GM21367 (cell line): ENCODE results near the gene ZFHX3.

ENCODE experiments used
- ATAC-seq: cut with Tn5 transposase; IDR thresholded peaks from one replicate; pipeline ENCODE4 v1.9.1; 2021; ENCODE audit not compliant: unreplicated experiment

Gene ZFHX3

DNA sequence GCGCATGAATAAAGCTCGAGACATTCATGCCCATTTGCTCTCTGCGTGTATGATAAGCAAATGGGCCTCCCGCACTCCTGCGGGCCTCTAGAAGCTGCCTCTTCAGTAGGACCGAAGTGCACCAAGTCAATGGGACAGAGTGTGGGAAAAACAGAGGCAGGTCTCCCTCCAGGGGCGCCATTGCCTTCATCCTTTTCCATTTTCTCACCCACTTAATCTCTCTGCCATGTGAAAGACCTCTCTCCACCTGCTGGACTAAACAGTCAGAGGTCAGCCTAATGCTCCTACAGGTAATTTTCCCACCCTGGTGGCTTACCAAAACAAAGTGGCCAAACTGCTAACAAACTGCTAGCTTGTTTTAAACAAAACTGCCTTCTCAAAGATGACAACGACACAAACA is 210.9 kb downstream of the ZFHX3 start:
- ATAC-seq, result no peak

DNA sequence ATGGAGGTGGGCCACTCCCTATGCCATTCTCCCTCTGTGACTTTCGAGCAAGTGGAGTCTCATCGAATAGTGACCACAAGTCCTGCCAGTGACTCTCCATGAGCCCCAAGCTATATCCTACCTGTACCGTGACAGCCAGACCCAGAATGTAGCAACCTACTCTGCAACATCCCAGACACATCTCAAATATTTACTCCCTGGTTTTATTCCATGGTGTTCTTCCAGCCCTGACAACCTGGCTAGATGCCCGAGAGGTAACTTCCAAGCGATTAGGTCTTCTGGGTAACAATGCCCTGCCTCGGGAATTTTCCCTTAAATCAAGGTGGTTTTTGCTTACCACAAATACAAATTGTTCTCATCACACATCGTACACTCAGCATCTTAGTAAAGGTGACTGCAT is 211.7 kb downstream of the ZFHX3 start:
- ATAC-seq, result no peak

DNA sequence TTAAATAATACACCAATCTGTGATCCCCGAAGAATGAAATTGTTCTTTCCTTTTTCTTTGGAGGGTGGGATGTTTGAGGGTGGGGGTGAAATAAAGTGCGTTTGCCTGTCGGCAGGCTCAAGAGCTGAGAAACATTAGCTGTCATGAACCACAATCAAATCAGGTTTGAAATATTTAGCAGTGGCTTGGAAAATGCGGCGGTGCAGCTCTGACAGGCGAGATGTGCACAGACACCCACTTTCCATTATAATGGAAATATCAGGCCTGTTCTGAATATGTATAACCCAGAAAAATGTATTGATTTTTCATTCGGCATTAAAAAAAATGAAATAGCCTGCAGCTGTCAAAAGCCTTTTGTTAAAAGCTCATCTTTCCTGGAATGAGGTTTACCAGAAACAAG is 212.8 kb downstream of the ZFHX3 start:
- no peak for ATAC-seq

DNA sequence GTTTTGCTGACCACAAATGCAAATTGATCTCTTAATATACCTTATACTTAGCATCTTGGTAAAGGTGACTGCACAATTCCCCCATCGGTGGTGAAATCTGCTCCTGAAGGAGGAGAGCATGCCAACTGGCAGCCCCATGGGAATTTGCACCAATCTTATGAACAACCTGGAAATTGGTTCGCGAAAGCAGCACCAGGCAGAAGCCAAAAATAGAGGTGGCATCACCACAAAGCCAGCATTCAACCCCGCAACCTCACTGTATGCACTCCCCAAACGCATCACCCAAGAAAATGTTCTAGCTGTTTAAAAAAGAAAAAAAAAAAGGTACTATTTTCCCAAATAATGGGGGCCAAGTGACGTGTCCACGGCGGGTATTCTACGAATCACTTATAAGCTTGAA is 213.4 kb downstream of the ZFHX3 start:
- no peak for ATAC-seq

DNA sequence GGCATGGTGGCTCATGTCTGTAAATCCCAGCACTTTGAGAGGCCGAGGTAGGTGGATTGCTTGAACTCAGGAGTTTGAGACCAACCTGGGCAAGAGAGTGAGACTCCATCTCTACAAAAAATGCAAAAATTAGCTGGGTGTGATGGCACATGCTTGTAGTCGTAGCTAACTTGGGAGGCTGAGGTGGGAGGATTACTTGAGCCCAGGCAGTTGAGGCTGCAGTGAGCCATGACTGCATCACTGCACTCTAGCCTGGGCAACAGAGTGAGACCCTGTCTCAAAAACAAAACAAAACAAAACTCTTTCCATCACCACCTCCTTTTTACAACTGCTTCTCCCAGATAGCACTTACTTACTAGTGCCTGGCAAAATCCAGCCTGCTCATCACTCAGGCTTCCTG is 214.0 kb downstream of the ZFHX3 start:
- no peak for ATAC-seq

DNA sequence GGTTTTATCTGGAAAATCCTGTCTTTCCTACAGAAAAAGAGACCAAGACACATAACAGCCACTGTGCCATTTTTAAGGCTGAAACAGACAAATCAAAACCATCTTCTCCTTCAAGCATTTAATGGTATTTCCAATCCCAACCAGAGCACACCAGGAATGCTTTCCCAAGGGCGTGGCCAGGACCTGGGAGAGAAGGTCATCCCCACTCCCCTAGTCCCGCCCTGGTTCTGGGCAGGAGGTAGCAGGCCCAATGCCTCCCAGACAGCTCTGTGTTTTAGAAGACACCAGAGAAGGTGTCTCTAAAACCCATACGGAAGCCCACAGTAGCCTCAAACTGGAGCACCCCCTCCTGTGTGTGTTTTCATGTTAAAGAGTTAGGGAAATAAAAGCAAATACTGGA is 214.4 kb downstream of the ZFHX3 start:
- ATAC-seq, result no peak

DNA sequence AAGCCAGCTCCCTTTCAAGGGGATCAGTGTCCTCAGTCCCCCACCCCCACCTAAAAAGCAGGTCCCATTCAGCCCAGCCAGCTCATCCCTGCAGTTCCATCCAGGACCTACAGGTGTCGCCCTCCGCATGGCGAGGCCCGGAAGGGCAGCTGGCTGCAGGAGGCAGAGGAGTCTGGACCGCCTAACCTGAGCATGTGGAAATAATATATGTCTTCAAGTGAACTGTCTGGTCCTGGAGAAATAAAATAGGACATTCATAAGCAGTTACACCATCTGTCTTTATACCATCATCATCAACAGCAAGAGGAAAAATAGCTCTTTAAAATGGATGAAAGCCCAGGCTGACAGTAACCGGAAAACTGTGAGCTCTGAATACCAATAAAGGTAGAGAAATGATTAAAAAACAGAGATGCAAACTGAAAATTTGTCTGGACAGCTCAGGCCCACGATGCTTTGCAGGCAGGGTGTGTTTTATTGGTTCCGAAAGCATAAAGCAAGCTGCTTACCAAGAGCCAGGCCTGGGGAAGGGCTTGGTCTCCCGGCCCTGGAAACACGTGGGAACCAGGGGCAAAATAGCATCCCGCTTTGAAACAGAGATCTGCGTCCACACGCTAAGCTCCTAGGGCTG is 215.2 kb downstream of the ZFHX3 start:
- no peak for ATAC-seq

DNA sequence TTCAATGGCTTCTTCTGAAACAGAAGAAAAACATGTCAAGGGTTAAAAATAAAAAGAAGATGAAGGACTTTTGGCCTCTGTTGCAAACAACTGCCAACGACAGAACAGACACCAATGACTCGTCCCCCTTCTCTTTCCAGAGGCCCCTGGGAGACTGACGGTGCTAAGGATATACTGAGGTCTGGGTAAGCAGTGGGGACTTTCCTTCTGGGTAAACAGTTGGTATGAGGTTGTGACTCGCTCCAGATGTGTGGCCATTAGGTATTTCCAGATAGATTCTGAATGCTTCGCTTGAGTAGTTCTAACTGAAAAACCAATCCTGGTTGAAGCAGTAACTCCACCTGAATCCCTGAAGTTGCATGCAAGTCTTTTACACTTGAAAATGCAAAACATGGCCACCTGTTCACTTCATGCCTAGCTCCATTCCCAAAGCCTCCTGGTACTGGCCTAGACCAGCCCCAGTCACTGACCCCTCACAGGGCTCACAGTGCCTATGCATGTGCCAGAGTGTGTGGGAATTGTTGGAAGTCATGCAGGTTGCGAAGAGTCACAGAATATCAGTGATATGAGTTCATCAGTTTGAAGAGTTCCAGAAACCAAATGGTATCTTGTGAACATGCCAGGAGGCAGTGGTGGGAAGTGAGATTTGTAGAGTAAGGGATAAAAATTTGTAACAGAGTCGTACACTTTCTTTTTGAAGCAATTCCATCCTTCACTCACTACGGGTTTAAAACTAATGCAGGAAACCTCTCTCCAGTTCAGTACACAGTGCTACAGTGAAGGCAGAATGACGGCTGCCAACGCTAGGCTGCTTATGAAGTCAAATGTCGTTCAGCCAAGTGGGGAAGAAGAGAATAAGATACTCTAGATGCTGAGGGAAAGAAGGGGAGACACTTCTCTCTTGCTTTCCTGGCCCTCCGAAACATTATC is 217.8 kb downstream of the ZFHX3 start:
- ATAC-seq, result no peak

DNA sequence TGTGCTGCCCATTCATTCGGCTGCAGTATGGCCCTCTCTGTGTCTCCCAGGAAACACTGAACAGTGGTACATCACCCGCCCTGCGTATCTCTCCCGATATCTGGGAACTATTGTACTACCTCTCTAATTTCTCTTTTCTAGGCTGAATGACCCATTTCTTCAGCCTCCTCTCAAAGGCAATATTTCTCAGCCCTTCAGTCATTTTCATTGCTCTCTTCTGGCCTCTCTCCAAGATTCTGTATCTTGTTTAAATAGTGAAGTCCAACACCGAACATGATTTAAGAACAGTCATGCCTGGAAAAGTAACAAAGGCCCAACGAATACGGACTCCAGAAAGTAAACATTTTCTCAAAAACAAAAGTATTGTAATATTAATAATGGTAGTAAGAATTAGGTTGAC is 220.1 kb downstream of the ZFHX3 start:
- ATAC-seq, result no peak

DNA sequence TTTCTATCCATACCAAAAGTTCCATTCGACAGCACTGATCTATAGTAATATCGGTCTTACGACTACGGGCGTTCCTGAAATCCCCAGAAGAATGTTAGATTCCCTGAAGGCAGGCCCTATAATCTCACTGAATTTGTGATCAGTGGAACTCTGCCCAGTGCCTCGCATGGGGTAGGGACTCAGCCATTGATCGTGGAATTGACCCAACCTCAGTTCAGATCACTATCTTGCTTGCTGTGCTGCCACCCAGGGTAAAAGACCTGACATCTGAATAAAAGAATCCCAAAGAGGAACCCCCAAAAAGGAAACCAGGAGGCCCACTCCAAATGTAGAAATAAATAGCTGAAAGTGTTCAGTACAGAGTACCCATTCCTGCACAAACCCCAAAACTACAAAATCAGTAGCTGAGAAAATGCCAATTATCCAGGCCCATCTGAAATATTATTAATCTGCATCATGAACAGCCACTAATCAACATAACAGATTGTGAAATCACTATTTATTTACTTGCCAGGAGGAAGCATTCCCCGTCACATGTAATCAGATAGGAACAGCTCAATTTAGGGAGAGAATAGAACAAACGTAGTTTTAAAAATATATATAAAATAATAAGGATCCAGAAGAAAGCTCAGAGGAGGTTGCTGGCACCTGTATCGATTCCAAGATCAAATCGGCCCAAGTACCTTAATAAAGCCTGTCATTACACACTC is 221.9 kb downstream of the ZFHX3 start:
- ATAC-seq, result no peak

DNA sequence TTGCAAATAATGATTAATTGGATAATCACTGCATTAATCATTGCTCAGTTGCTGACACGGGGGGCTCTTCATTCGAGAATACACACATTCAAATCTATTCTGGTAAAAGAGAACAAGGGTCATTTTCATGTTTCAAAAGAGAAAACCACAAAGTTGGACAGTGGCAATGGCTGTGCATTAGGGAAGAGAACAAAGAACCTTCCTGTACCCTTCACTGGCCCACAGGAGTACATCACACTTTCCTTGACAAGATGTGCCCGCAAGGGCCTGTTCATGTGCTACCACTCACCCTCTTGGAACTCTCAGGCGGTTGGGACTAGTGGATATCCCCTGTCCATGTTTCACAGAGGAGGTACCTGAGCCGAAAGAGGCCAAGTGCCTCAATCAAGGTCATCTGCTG is 223.2 kb downstream of the ZFHX3 start:
- no peak for ATAC-seq

DNA sequence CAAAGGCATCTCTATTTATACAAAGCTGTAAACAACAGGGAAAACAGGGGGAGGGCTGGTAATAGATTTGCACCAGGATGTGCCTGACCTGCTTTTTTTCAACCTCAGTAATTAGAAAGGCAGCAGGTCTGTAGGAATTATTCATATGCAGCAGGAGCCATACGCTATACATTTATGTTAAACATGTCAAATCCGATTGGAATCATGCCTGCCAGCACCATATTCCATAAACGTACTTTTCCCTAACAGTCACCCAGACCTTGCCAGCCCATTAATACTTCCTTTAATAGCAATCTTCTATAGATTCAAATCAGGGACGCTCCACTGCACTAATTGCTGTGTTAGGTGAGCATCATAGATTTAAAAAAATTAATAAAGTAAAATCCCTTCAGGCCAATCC is 223.9 kb downstream of the ZFHX3 start:
- ATAC-seq, result no peak

DNA sequence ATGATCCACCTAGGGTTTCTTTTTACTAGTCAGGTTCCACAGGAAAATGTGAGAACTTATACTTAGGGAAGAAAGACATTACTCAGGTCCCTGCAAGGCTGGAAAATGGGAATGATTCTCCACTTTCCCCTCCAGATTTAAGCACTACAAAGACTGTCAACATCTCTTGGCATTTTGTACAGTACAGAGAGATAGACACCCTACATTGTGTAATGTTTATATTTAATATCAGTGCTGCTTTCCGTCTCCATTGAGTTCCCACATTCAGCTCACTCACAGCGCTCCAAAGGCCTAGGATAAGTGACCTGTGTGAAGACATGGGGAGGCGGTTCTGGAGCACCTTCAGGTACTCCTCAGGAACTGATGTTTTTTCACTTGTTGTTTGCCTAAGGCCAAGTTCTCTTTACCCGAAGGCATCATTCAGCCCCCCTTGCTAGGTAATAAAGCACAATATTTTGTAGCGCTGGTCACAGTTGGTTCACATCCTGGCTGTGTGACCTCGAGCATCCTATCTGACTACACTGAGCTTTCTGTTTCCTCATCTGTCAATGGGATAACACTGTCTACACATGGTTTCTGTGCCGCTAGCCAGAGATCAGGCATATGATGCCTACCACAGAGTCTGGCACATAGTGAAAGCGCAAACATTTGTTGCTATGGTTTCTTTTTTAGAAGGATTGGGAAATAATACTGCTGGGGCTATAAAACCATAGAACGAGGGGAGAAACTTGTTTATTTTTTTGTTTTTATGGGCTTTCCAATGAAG is 226.6 kb downstream of the ZFHX3 start:
- ATAC-seq, result no peak

DNA sequence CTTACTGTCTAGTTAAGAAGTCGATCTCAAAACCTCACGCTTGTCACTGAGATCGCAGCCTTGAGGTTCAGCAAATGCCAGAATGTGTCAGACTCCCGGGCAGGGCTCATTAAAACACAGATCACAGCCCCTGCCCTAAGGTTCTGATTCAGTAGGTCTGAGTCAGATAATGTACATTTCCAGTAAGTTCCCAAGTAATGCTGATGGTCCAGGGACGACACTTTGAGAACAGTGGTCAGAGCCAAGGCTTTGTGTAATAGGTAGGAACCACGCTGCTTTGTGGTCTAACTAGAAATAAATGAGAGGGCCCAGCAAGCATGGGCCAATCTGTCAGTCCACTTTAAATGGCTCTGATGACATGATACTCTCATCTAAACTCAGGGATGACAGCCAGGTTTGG is 228.6 kb downstream of the ZFHX3 start:
- no peak for ATAC-seq

DNA sequence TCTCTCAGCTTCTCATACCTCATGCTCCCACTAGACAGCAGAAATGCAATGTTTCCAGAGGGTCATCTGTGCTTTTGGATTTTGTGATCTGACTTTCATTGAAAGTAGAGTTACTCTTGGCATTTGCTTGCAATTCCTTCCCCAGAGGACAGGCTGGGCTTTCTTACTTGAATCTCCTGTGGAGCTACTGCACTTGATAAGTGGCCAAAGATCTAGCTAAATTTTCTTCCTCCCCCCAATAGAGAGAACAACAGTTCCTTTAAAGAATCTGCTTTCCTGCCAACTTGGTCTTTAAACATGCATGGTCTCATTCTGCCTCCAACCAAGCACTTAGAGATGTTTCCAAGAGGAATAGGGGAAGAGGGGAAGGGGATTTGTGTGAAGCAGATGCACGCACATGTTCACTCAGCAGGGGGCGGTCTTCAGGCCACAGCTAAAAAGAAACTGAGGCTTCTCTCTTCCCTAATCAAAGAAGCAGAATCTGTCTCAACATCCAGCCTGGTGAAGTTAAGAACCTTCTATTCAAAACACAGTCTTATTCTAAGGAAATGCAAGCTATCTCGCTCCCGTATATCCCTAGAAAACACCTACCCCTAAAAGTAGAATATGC is 229.6 kb downstream of the ZFHX3 start:
- ATAC-seq, result no peak

DNA sequence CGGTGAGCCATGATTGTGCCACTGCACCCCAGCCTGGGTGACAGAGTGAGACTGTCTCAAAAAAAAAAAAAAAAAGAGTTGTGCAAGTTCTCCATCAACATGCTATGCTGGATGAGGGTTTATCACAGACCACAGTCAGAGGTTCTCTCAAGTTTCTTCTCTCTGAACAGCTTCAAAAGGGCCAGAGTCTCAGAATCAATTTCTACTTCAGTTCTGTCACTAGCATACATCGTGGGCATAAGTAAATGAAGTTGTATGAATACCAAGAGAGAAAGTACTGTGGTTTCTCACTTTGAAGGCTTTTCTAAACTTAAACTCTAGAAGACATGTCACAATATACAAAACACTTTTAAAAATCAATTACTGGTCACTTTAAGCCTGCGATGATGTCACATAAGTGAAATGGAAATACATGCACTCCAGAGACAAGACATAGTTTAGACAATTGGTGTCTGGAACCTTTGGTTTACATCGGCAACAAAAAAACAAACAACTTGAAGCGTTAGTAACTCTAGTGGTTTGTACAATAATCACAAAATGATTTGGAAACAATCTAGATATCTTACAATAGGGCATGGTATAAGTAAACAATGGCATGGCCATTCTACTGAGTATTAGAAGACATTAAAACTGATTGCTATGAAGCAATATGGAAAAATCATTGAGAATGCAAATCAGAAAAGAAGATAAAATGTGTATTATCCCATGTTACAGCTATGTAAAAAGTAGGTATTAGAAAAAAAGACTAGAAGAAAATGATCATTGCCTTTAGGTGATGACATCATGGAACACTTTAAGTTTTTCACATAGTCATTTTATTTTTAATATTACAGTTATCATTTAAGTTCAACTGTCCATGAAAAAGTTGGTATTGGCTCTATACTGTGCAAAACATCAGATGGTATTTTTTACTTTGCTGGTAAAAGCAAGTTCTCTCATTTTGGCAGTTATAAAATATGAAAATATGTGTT is 232.3 kb downstream of the ZFHX3 start:
- ATAC-seq, result peak; percentile 75

DNA sequence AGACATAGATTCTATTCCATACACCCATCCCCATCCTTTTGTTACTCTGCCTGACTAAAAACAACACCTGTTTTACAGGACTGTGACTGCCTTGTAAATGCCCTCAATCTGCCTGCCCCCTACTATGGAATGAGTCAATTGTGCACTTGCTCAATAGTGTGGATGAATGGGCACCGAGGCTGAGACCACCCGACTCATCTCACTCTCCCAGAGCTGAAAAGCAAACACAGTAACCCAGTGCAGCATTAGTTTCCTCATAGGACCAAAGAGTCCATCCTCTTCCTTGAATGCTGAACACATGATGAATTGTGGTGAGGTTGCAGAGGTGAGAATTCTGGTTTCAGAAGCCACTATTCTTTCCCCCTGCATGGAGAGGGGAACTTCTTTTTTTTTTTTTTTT is 233.7 kb downstream of the ZFHX3 start:
- ATAC-seq, result no peak

DNA sequence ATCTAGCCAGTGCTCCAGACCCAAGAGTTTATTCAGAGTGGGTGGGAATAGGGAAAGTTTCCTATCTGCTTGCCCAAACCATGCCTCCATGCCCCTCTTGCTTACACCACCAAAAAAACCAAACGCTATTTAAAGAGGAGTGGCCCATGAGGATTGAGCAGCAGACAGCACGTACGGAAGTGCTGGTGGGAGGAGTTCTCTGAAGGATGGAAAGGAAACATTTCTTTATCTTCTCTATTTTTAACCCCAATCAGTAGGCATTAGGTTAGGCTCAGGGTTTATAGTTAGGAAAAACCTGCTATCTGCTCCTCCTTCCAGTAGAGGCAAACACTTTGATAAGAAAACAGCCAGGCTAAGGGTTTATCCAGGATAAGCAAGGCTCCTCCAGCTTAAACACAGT is 235.3 kb downstream of the ZFHX3 start:
- ATAC-seq, result no peak

DNA sequence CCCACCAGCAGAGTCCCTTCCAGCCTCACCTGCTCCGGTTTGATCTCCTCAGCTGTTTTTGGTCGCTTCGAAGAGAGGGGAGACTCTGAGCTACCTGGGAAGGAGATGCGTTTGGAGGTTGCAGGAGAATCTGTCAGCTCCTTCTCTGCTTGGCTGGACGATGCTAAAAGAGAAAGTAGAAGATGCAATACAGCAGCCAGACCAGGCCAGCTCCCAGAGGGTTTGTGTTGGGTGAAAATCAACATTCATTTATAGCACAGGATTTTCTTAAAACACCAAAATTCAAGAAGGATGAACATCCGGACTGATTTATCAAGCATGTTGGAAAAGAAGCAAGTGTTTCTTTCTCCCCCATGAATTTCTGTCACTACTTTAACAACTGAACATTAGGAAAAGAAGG is 236.1 kb downstream of the ZFHX3 start:
- ATAC-seq, result no peak
